ENCODE results near the gene CLEC4E.
A peak's percentile ranks its signal among the peaks of the same experiment; 100 is the strongest.
"Not testable (repeated sequence)": the region's sequence is repeated elsewhere in the genome, so short reads cannot be mapped to it uniquely, and the experiment has no call there.

Gene CLEC4E

DNA sequence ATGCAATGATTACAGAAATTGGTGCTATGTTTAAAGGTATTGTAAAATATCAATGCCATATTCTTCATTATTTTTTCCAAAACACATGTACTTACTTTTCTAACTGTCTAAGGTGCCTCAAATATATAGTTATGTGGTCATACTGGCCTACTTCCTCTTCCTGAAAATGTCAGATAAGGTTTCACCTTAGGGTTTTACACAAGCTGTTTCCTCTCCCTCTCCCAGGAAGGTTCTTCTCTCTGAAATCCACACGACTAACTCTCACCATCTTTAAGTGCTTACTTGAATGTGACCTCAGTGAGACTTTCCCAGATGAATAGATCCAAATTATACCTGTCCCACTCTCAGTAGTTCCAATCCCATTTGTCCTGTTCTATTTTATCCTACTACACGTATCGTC is 39.0 kb downstream of the CLEC4E start:
- TF ChIP-seq EZH2phosphoT487 (IDR thresholded peaks at IDR 0.05; ENCODE audit: borderline replicate concordance): no peak
- TF ChIP-seq, protein P1, sequence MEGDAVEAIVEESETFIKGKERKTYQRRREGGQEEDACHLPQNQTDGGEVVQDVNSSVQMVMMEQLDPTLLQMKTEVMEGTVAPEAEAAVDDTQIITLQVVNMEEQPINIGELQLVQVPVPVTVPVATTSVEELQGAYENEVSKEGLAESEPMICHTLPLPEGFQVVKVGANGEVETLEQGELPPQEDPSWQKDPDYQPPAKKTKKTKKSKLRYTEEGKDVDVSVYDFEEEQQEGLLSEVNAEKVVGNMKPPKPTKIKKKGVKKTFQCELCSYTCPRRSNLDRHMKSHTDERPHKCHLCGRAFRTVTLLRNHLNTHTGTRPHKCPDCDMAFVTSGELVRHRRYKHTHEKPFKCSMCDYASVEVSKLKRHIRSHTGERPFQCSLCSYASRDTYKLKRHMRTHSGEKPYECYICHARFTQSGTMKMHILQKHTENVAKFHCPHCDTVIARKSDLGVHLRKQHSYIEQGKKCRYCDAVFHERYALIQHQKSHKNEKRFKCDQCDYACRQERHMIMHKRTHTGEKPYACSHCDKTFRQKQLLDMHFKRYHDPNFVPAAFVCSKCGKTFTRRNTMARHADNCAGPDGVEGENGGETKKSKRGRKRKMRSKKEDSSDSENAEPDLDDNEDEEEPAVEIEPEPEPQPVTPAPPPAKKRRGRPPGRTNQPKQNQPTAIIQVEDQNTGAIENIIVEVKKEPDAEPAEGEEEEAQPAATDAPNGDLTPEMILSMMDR (conservative IDR thresholded peaks at IDR 0.05; ENCODE audit: low read length): no peak
- peak overlapping the region; percentile 60 for H3K4me2 ChIP-seq (ENCODE audit: low read depth, low read length, poor library complexity, severe bottlenecking)
- H3K4me1 ChIP-seq (ENCODE audit: insufficient read depth, low read length, poor library complexity, severe bottlenecking): peaks cover 39% of the 10 kb centered on the region

DNA sequence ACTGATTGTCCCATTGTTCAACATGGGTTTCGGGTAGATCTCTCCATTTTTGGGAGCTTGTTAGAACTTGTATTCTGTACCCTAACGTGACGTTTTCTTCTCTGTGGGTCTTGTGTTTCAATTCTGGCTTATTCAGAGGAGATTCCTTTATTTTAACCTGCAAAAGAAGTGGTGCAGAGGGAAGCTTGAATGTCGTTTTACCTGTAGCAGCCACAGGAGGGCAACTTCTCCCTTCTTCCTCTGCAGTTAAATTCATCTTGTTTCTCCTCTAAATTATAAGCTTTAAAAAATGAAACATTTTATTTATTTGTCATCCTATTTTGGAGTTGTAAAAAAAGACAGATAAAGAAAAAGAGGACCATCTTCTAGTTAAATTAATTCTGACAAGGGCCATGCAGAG is 41.1 kb downstream of the CLEC4E start:
- Histone ChIP-seq H3K4me1 (ENCODE audit: insufficient read depth, low read length, poor library complexity, severe bottlenecking) (peaks cover 39% of the 10 kb centered on the region), H3K9me3 (ENCODE audit: insufficient read depth, low read depth, low read length) (no peaks in the 10 kb centered on the region), H3K4me2 (ENCODE audit: low read depth, low read length, poor library complexity, severe bottlenecking) (no peak overlapping the region), H3F3A (ENCODE audit: low read depth) (peaks cover 5% of the 10 kb centered on the region; the same call in 1 of the 2 replicates), H3K79me2 (ENCODE audit: insufficient read depth, low read length) (no peaks in the 10 kb centered on the region), H3K9ac (ENCODE audit: low read depth, low read length, poor library complexity, severe bottlenecking) (no peak overlapping the region), H2AFZ (ENCODE audit: low read length) (peak overlapping the region; percentile 31; the same call in 1 of the 2 replicates), H3K27me3 (ENCODE audit: insufficient read depth, low read length, poor library complexity, severe bottlenecking) (no peaks in the 10 kb centered on the region), H3K36me3 (ENCODE audit: insufficient read depth, low read length) (no peaks in the 10 kb centered on the region), H3K4me3 (ENCODE audit: low read length, poor library complexity, severe bottlenecking) (no peak overlapping the region), H3K9me2 (replicated peaks; ENCODE audit: low read depth, low read length) (no peaks in the 10 kb centered on the region), H4K20me1 (ENCODE audit: insufficient read depth, low read length, poor library complexity, severe bottlenecking) (no peaks in the 10 kb centered on the region)
- TF ChIP-seq EZH2phosphoT487 (IDR thresholded peaks at IDR 0.05; ENCODE audit: borderline replicate concordance): no peak
- TF ChIP-seq, protein P1 (conservative IDR thresholded peaks at IDR 0.05; ENCODE audit: low read length): peak; percentile 76

More for the DNA sequence above, 39.0 kb downstream of the CLEC4E start:
- H2AFZ ChIP-seq (ENCODE audit: low read length): no peak overlapping the region
- peak overlapping the region; percentile 48 for H3K4me3 ChIP-seq (ENCODE audit: low read length, poor library complexity, severe bottlenecking)
- peaks cover 5% of the 10 kb centered on the region; the same call in 1 of the 2 replicates for H3F3A ChIP-seq (ENCODE audit: low read depth)
- no peaks in the 10 kb centered on the region for H3K36me3 ChIP-seq (ENCODE audit: insufficient read depth, low read length)
- peak overlapping the region; percentile 32 for H3K9ac ChIP-seq (ENCODE audit: low read depth, low read length, poor library complexity, severe bottlenecking)
- H3K79me2 ChIP-seq (ENCODE audit: insufficient read depth, low read length): no peaks in the 10 kb centered on the region
- no peaks in the 10 kb centered on the region for H4K20me1 ChIP-seq (ENCODE audit: insufficient read depth, low read length, poor library complexity, severe bottlenecking)
- no peaks in the 10 kb centered on the region for H3K9me2 ChIP-seq (replicated peaks; ENCODE audit: low read depth, low read length)
- no peaks in the 10 kb centered on the region for H3K27me3 ChIP-seq (ENCODE audit: insufficient read depth, low read length, poor library complexity, severe bottlenecking)
- no peaks in the 10 kb centered on the region for H3K9me3 ChIP-seq (ENCODE audit: insufficient read depth, low read depth, low read length)

DNA sequence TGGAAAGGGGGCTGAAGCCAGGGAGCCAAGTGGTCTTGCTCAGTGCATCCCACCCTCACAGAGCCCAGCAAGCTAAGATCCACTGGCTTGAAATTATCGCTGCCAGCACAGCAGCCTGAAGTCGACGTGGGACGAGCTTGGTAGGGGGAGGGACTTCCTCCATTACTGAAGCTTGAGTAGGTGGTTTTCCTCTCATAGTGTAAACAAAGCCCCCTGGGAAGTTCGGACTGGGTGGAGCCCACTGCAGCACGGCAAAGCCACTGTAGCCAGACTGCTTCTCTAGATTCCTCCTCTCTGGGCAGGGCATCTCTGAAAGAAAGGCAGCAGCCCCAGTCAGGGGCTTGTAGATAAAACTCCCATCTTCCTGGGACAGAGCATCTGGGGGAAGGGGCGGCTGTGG is 44.6 kb downstream of the CLEC4E start:
- not testable (repeated sequence) for H3K79me2 ChIP-seq (ENCODE audit: insufficient read depth, low read length); H3K9ac ChIP-seq (ENCODE audit: low read depth, low read length, poor library complexity, severe bottlenecking); H3K27me3 ChIP-seq (ENCODE audit: insufficient read depth, low read length, poor library complexity, severe bottlenecking); H2AFZ ChIP-seq (ENCODE audit: low read length); H3K4me3 ChIP-seq (ENCODE audit: low read length, poor library complexity, severe bottlenecking); H3K9me3 ChIP-seq (ENCODE audit: insufficient read depth, low read depth, low read length); H4K20me1 ChIP-seq (ENCODE audit: insufficient read depth, low read length, poor library complexity, severe bottlenecking); H3K9me2 ChIP-seq (replicated peaks; ENCODE audit: low read depth, low read length); H3K36me3 ChIP-seq (ENCODE audit: insufficient read depth, low read length); H3F3A ChIP-seq (ENCODE audit: low read depth); H3K4me2 ChIP-seq (ENCODE audit: low read depth, low read length, poor library complexity, severe bottlenecking)
- peaks cover 36% of the 10 kb centered on the region for H3K4me1 ChIP-seq (ENCODE audit: insufficient read depth, low read length, poor library complexity, severe bottlenecking)

DNA sequence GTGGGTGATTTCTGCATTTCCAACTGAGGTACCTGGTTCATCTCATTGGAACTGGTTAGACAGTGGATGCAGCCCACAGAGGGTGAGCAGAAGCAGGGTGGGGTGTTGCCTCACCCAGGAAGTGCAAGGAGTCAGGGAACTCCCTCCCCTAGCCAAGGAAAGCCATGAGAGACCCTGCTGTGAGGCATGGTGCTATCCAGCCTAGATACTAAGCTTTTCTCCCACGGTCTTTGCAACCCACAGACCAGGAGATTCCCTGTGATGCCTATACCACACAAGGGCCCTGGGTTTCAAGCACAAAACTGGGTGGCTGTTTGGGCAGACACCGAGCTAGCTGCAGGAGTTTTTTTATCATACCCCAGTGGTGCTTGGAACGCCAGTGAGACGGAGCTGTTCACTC is 45.0 kb downstream of the CLEC4E start:
- not testable (repeated sequence) for H4K20me1 ChIP-seq (ENCODE audit: insufficient read depth, low read length, poor library complexity, severe bottlenecking); H3F3A ChIP-seq (ENCODE audit: low read depth); H3K4me3 ChIP-seq (ENCODE audit: low read length, poor library complexity, severe bottlenecking); H3K9me3 ChIP-seq (ENCODE audit: insufficient read depth, low read depth, low read length); H3K79me2 ChIP-seq (ENCODE audit: insufficient read depth, low read length); H3K4me2 ChIP-seq (ENCODE audit: low read depth, low read length, poor library complexity, severe bottlenecking); H3K9me2 ChIP-seq (replicated peaks; ENCODE audit: low read depth, low read length); H3K9ac ChIP-seq (ENCODE audit: low read depth, low read length, poor library complexity, severe bottlenecking); H3K27me3 ChIP-seq (ENCODE audit: insufficient read depth, low read length, poor library complexity, severe bottlenecking); H3K36me3 ChIP-seq (ENCODE audit: insufficient read depth, low read length); H2AFZ ChIP-seq (ENCODE audit: low read length)
- H3K4me1 ChIP-seq (ENCODE audit: insufficient read depth, low read length, poor library complexity, severe bottlenecking): peaks cover 32% of the 10 kb centered on the region

Measured in Loucy (cell line).